ENCODE results near the gene RALGAPA2. TPM values are rescaled to one million over a fixed set of nuclear protein-coding genes. Genes with fewer than 3 reads are reported as not detected.

The RALGAPA2 gene
- total RNA-seq, 4 donors from 2014 or later = 20.1 to 27.7 (median 23.0) TPM

DNA sequence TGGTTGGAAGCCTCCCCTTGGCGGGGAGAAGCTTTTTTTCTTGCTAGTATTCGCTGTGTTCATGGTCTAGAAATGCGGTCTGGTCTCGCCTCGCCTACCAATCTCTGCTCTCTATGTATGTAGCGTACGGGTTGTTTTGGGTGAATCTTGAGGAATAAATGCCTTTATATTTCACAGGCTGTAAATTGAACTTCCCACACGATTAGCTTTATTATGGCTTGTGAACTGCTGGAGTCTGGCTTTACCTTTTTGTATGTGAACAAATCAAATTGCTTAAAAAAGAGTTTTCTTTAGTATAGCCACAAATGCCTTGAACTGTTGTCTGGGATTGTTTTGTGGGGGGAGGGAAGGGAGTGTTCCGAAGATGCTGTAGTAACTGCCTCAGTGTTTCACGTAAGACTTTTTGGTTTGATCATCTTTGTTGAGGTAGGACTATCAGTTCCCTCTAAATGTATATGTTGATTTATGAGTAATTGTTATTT, 342.3 kb downstream of the RALGAPA2 start:
- Histone ChIP-seq H3K36me3 (no peaks in the 10 kb centered on the region), H3K4me3 (no peak overlapping the region), H3K27me3 (peaks cover 5 to 99% (median 41%) of the 10 kb centered on the region in 4 donors), H3K9me3 (no peaks in the 10 kb centered on the region), H3K4me1 (peaks cover 11 to 38% (median 34%) of the 10 kb centered on the region in 4 donors), H3K27ac (replicated peaks in 1 of 4) (no peak overlapping the region)
- 22% methylated on average over 10 of the region's 10 CpGs for WGBS
- TF ChIP-seq POLR2A (IDR thresholded peaks at IDR 0.05; ENCODE audit: low read depth) (no peak), CTCF (IDR thresholded peaks at IDR 0.05) (no peak), POLR2AphosphoS5 (IDR thresholded peaks at IDR 0.05) (no peak), EP300 (IDR thresholded peaks at IDR 0.05) (no peak)
- intact Hi-C loops (cut with DNase I) = no loop called here
- DNase-seq (ENCODE audit: extremely low spot score) = no peak

DNA sequence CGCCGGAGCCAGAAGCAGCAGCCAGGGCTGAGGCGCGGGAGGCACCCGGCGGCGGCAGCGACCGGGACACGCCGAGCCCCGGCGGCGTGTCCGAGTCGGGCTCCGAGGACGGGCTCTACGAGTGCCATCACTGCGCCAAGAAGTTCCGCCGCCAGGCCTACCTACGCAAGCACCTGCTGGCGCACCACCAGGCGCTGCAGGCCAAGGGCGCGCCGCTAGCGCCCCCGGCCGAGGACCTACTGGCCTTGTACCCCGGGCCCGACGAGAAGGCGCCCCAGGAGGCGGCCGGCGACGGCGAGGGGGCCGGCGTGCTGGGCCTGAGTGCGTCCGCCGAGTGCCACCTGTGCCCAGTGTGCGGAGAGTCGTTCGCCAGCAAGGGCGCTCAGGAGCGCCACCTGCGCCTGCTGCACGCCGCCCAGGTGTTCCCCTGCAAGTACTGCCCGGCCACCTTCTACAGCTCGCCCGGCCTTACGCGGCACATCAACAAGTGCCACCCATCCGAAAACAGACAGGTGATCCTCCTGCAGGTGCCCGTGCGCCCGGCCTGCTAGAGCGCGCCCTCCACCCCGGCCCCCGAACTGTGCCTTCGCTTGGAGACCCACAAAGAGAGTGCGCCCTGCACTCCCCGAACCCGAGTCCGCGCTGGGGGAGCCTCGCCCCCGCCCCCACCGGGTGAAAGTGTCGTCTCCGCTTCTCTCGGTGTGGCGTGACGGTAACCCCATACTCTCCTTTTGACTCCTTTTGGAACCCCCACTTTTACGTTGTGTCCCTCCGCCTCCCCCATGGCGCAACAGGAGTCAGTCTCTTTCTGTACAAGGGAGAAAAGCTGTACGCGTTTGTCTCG, 343.0 kb downstream of the RALGAPA2 start:
- no peak overlapping the region for H3K27ac ChIP-seq (replicated peaks in 1 of 4)
- no peaks in the 10 kb centered on the region for H3K9me3 ChIP-seq
- TF ChIP-seq EP300 (IDR thresholded peaks at IDR 0.05) (no peak), POLR2AphosphoS5 (IDR thresholded peaks at IDR 0.05) (no peak), CTCF (IDR thresholded peaks at IDR 0.05) (no peak), POLR2A (IDR thresholded peaks at IDR 0.05; ENCODE audit: low read depth) (no peak)
- WGBS = 4% methylated on average over 28 of the region's 86 CpGs
- no peaks in the 10 kb centered on the region for H3K36me3 ChIP-seq
- H3K4me1 ChIP-seq = peaks cover 12 to 44% (median 38%) of the 10 kb centered on the region in 4 donors
- peaks cover 5 to 99% (median 47%) of the 10 kb centered on the region in 4 donors for H3K27me3 ChIP-seq
- DNase-seq (ENCODE audit: extremely low spot score) = no peak
- peak overlapping the region; percentile 35 to 54 (median 38) for H3K4me3 ChIP-seq
- intact Hi-C loops (cut with DNase I) = no loop called here

DNA sequence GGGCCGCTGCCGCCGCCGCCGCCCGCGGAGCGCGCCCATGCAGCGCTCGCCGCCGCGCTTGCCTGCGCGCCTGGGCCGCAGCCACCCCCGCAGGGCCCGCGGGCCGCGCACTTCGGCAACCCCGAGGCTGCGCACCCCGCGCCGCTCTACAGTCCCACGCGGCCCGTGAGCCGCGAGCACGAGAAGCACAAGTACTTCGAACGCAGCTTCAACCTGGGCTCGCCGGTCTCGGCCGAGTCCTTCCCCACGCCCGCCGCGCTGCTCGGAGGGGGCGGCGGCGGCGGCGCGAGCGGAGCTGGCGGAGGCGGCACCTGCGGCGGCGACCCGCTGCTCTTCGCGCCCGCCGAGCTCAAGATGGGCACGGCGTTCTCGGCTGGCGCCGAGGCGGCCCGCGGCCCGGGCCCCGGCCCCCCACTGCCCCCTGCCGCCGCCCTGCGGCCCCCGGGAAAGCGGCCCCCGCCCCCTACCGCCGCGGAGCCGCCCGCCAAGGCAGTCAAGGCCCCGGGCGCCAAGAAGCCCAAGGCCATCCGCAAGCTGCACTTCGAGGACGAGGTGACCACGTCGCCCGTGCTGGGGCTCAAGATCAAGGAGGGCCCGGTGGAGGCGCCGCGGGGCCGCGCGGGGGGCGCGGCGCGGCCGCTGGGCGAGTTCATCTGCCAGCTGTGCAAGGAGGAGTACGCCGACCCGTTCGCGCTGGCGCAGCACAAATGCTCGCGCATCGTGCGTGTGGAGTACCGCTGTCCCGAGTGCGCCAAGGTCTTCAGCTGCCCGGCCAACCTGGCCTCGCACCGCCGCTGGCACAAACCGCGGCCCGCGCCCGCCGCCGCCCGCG, 343.8 kb downstream of the RALGAPA2 start:
- Histone ChIP-seq H3K4me3 (peak overlapping the region; percentile 35 to 54 (median 38)), H3K27ac (replicated peaks in 1 of 4) (no peak overlapping the region), H3K36me3 (no peaks in the 10 kb centered on the region), H3K27me3 (peaks cover 5 to 99% (median 53%) of the 10 kb centered on the region in 4 donors), H3K9me3 (no peaks in the 10 kb centered on the region), H3K4me1 (peaks cover 19 to 53% (median 46%) of the 10 kb centered on the region in 4 donors)
- TF ChIP-seq POLR2A (IDR thresholded peaks at IDR 0.05; ENCODE audit: low read depth) (no peak), CTCF (IDR thresholded peaks at IDR 0.05) (no peak), POLR2AphosphoS5 (IDR thresholded peaks at IDR 0.05) (no peak), EP300 (IDR thresholded peaks at IDR 0.05) (no peak)
- DNase-seq (ENCODE audit: extremely low spot score) = no peak
- intact Hi-C loops (cut with DNase I) = no loop called here
- WGBS = 0% methylated on average over 8 of the region's 130 CpGs

DNA sequence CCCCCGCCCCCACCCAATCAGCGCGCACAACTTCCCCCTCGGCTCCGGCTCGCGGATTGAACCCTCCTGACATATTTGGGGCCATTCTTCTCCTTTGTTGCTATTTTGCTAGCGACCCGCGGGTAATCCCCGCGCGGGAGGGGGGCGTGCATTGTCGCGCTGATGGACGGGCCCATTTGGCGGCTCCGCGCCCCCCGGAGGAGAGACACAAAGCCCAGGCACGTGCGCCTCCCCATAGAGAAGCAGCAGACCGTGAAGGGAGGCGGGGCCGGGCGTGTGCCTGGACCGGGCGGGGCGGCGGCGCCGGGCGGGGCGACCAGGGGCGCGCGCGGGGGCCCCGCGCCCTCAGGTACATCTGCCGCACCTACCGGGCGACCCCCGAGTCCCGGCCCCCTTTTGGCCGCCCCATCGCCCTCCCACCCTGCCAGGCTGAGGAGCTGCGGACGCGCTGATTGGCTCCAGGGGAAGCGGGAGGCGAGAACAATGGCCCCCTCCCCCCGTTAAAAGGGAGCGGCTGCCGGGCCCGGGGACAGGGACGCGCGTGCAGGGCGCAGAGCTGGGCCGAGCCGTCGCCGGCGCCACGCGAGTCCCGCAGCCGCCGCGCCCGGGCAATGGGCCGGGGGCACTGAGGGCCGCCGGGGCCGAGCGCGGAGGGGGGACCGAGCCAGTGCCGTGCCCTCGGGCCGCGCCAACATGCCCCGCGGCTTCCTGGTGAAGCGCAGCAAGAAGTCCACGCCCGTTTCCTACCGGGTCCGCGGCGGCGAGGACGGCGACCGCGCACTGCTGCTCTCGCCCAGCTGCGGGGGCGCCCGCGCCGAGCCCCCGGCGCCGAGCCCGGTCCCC, 344.6 kb downstream of the RALGAPA2 start, which contains the start of gene INSM1:
Gene INSM1, plus strand, starts transcription at position 530 of the 843 bp plus-strand sequence. Its CDS starts 164 bp downstream, at position 694.
- under 1% methylated on average over 18 of the region's 108 CpGs for WGBS
- intact Hi-C loops (cut with DNase I) = no loop called here
- peaks cover 19 to 61% (median 52%) of the 10 kb centered on the region in 4 donors for H3K4me1 ChIP-seq

More for the DNA sequence above, 344.6 kb downstream of the RALGAPA2 start, which contains the start of gene INSM1:
- TF ChIP-seq EP300 (IDR thresholded peaks at IDR 0.05) (no peak), POLR2A (IDR thresholded peaks at IDR 0.05; ENCODE audit: low read depth) (no peak), POLR2AphosphoS5 (IDR thresholded peaks at IDR 0.05) (no peak), CTCF (IDR thresholded peaks at IDR 0.05) (no peak)
- Histone ChIP-seq H3K4me3 (peak within 1 kb of the TSS; percentile 35 to 54 (median 40)), H3K27ac (replicated peaks in 1 of 4) (no peak within 1 kb of the TSS), H3K27me3 (peaks cover 5 to 99% (median 56%) of the 10 kb centered on the region in 4 donors), H3K36me3 (no peaks in the 10 kb centered on the region), H3K9me3 (no peaks in the 10 kb centered on the region)
- no peak for DNase-seq (ENCODE audit: extremely low spot score)

Data from esophagus muscularis mucosa (tissue), 4 donors.